CD14-positive monocyte (primary cell): ENCODE data around the gene CSK. TPM values are rescaled to one million over a fixed set of nuclear protein-coding genes. Genes with fewer than 3 reads are reported as not detected.

ENCODE experiments used
- DNase-seq, 3 donors: peaks; one replicate each; pipeline ENCODE4 v3.0.0-alpha.2; 2011 to 2022
- H2AFZ ChIP-seq: 2 replicates; pipeline ENCODE4 v1.6.0; 2012; ENCODE audit warnings: mild to moderate bottlenecking, low read depth, low read length, inconsistent platforms; ENCODE audit not compliant: insufficient read depth, poor library complexity, severe bottlenecking
- H3K27ac ChIP-seq, 2 donors: 1 replicate in 1 of 2; 2 replicates in 1 of 2; pipeline ENCODE4 v1.5.1; 2012 to 2013; ENCODE audit warnings: low read length in 2 of 2, control low read depth in 1 of 2, inconsistent platforms in 1 of 2, low read depth in 1 of 2, mild to moderate bottlenecking in 1 of 2
- H3K27me3 ChIP-seq, 2 donors: one replicate each; pipeline versions ENCODE4 v1.6.0 to v1.6.1; 2011 to 2013; ENCODE audit warnings: low read length in 2 of 2; ENCODE audit not compliant: control insufficient read depth in 2 of 2, insufficient read depth in 2 of 2
- H3K36me3 ChIP-seq, 2 donors: replicated peaks in 1 of 2; 1 replicate in 1 of 2; 2 replicates in 1 of 2; pipeline versions ENCODE4 v1.5.1 to v1.6.1; 2012 to 2013; ENCODE audit warnings: low read length in 2 of 2, control low read depth in 1 of 2, inconsistent platforms in 1 of 2, mild to moderate bottlenecking in 1 of 2; ENCODE audit not compliant: insufficient read depth in 2 of 2, control insufficient read depth in 1 of 2
- H3K4me1 ChIP-seq, 2 donors: 1 replicate in 1 of 2; 2 replicates in 1 of 2; pipeline versions ENCODE4 v1.5.1 to v1.6.1; 2012 to 2013; ENCODE audit warnings: low read length in 2 of 2, control low read depth in 1 of 2, inconsistent platforms in 1 of 2, mild to moderate bottlenecking in 1 of 2, moderate library complexity in 1 of 2; ENCODE audit not compliant: insufficient read depth in 2 of 2, control insufficient read depth in 1 of 2
- H3K4me2 ChIP-seq: replicated peaks from 2 replicates; pipeline ENCODE3; 2012; ENCODE audit warnings: low read length, moderate library complexity, mild to moderate bottlenecking; ENCODE audit not compliant: poor library complexity, severe bottlenecking; ENCODE audit errors: extremely low read depth
- H3K4me3 ChIP-seq, 3 experiments: fragments of 200-600 bp in 1 of 3; sonication (generic) in 1 of 3; replicated peaks in 1 of 3; 1 replicate in 2 of 3; 2 replicates in 1 of 3; pipeline ENCODE4 v1.5.1; 2011 to 2013; ENCODE audit warnings: low read length in 3 of 3, mild to moderate bottlenecking in 3 of 3, control low read depth in 2 of 3, low read depth in 2 of 3, inconsistent platforms in 1 of 3, moderate library complexity in 1 of 3
- H3K79me2 ChIP-seq: 2 replicates; pipeline ENCODE4 v1.6.0; 2012; ENCODE audit warnings: mild to moderate bottlenecking, control low read depth, inconsistent platforms, low read length, moderate library complexity; ENCODE audit not compliant: insufficient read depth
- H3K9ac ChIP-seq: 2 replicates; pipeline ENCODE4 v1.6.0; 2017; ENCODE audit warnings: low read length, mild to moderate bottlenecking; ENCODE audit not compliant: insufficient read depth, poor library complexity, severe bottlenecking
- H3K9me3 ChIP-seq, 2 donors: replicated peaks in 1 of 2; 1 replicate in 1 of 2; 2 replicates in 1 of 2; pipeline versions ENCODE4 v1.5.1 to v1.6.1; 2012 to 2013; ENCODE audit warnings: low read length in 2 of 2, control low read depth in 1 of 2; ENCODE audit not compliant: control insufficient read depth in 1 of 2, insufficient read depth in 1 of 2
- H4K20me1 ChIP-seq: 2 replicates; pipeline ENCODE4 v1.6.0; 2012; ENCODE audit warnings: mild to moderate bottlenecking, low read length, control low read depth, moderate library complexity; ENCODE audit not compliant: insufficient read depth
- H3K27ac Mint-ChIP-seq, 7 donors: one replicate each; pipeline ENCODE4 v1.8.0; 2020; ENCODE audit warnings: mild to moderate bottlenecking in 7 of 7, mixed read lengths in 7 of 7, moderate library complexity in 6 of 7, inconsistent platforms in 2 of 7
- H3K27me3 Mint-ChIP-seq, 3 donors: one replicate each; pipeline ENCODE4 v1.8.0; 2021 to 2022; ENCODE audit warnings: low read depth in 3 of 3, mild to moderate bottlenecking in 3 of 3, mixed read lengths in 3 of 3, moderate library complexity in 3 of 3, inconsistent platforms in 1 of 3
- H3K36me3 Mint-ChIP-seq, 2 donors: one replicate each; pipeline ENCODE4 v1.8.0; 2020; ENCODE audit warnings: mixed read lengths in 2 of 2, inconsistent platforms in 1 of 2, mild to moderate bottlenecking in 1 of 2
- H3K4me1 Mint-ChIP-seq: one replicate; pipeline ENCODE4 v1.8.0; 2020; ENCODE audit warnings: mild to moderate bottlenecking, mixed read lengths
- H3K4me3 Mint-ChIP-seq, 2 donors: one replicate each; pipeline ENCODE4 v1.8.0; 2020; ENCODE audit warnings: mild to moderate bottlenecking in 2 of 2, mixed read lengths in 2 of 2, moderate library complexity in 1 of 2
- H3K9me3 Mint-ChIP-seq, 7 donors: one replicate each; pipeline ENCODE4 v1.8.0; 2020 to 2022; ENCODE audit warnings: mixed read lengths in 7 of 7, mild to moderate bottlenecking in 6 of 7, moderate library complexity in 6 of 7, inconsistent platforms in 2 of 7
- WGBS: methylation state at CpG from one replicate; pipeline ENCODE4 v1.1.5; 2013; ENCODE audit warnings: missing lambda C conversion rate; ENCODE audit not compliant: insufficient coverage; 5-methylcytosine and 5-hydroxymethylcytosine counted together
- intact Hi-C, 2 donors: fragments of 100-400 bp; cut with micrococcal nuclease; formaldehyde crosslinking; loops; one replicate each; pipeline versions ENCODE4 v1.15.0 to v1.15.1; 2023
- polyA plus RNA-seq, 3 donors: library from polyadenylated mRNA; depleted of rRNA in 1 of 3; unstranded in 2 of 3; stranded (reverse) in 1 of 3; fragments of 300-500 nt in 2 of 3; fragments of >200 nt in 1 of 3; fragmentation: Illumina TruSeq in 2 of 3; gene quantifications; 1 replicate in 2 of 3; 2 replicates in 1 of 3; pipeline ENCODE4 v1.2.3, GENCODE V29; 2012 to 2021
- TF ChIP-seq, protein P1 (sequence below): fragments of 200-600 bp; IDR thresholded peaks from one replicate; pipeline ENCODE4 v1.8.0; 2022; ENCODE audit warnings: antibody characterized with exemption, mild to moderate bottlenecking

The CSK gene
- polyA plus RNA-seq, 3 donors = 79.0 to 426 (median 106) TPM

DNA sequence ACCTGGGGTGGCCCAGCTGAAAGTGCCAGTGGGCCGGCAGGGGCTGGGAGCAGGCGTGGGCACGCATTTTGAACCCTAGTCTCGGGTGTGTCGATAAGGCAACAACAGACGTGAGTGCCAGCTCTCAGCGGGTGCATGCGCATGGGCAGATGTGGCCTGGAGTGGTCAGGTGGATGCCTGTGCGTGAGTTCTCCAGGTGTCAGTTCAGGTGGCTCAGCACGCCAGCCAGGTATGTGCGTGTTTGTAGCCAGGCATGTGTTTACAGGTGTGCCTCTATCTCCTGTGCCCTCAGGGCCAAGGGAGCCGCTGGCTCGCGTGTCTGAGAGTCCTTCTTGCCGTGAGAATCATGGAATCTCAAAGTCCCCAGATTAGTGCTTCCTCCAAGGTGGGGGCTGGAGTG lies 18.5 kb upstream of the CSK start:
- Histone ChIP-seq H3K4me2 (no peak overlapping the region), H3K27ac (no peak overlapping the region), H3K27me3 (no peaks in the 10 kb centered on the region), H3K9me3 (no peaks in the 10 kb centered on the region), H4K20me1 (no peaks in the 10 kb centered on the region), H3K4me1 (no peaks in the 10 kb centered on the region), H3K9ac (peak overlapping the region; percentile 8), H3K79me2 (no peaks in the 10 kb centered on the region), H2AFZ (no peak overlapping the region), H3K4me3 (no peak overlapping the region), H3K36me3 (no peaks in the 10 kb centered on the region)
- H3K36me3 Mint-ChIP-seq = no peaks in the 10 kb centered on the region
- H3K4me3 Mint-ChIP-seq = no peak overlapping the region
- H3K4me1 Mint-ChIP-seq = no peaks in the 10 kb centered on the region
- no peaks in the 10 kb centered on the region for H3K9me3 Mint-ChIP-seq
- H3K27me3 Mint-ChIP-seq = peaks cover 6 to 16% (median 8%) of the 10 kb centered on the region in 3 donors
- no peak for DNase-seq
- intact Hi-C loops = loop anchor here in 1 of 2 donors (10.0 kb wide), 1 partner anchor 389 kb away; no protein-coding TSS in a partner anchor
- WGBS = 95% methylated on average over 15 of the region's 15 CpGs
- no peak overlapping the region for H3K27ac Mint-ChIP-seq
- TF ChIP-seq, protein P1, sequence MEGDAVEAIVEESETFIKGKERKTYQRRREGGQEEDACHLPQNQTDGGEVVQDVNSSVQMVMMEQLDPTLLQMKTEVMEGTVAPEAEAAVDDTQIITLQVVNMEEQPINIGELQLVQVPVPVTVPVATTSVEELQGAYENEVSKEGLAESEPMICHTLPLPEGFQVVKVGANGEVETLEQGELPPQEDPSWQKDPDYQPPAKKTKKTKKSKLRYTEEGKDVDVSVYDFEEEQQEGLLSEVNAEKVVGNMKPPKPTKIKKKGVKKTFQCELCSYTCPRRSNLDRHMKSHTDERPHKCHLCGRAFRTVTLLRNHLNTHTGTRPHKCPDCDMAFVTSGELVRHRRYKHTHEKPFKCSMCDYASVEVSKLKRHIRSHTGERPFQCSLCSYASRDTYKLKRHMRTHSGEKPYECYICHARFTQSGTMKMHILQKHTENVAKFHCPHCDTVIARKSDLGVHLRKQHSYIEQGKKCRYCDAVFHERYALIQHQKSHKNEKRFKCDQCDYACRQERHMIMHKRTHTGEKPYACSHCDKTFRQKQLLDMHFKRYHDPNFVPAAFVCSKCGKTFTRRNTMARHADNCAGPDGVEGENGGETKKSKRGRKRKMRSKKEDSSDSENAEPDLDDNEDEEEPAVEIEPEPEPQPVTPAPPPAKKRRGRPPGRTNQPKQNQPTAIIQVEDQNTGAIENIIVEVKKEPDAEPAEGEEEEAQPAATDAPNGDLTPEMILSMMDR = no peak

DNA sequence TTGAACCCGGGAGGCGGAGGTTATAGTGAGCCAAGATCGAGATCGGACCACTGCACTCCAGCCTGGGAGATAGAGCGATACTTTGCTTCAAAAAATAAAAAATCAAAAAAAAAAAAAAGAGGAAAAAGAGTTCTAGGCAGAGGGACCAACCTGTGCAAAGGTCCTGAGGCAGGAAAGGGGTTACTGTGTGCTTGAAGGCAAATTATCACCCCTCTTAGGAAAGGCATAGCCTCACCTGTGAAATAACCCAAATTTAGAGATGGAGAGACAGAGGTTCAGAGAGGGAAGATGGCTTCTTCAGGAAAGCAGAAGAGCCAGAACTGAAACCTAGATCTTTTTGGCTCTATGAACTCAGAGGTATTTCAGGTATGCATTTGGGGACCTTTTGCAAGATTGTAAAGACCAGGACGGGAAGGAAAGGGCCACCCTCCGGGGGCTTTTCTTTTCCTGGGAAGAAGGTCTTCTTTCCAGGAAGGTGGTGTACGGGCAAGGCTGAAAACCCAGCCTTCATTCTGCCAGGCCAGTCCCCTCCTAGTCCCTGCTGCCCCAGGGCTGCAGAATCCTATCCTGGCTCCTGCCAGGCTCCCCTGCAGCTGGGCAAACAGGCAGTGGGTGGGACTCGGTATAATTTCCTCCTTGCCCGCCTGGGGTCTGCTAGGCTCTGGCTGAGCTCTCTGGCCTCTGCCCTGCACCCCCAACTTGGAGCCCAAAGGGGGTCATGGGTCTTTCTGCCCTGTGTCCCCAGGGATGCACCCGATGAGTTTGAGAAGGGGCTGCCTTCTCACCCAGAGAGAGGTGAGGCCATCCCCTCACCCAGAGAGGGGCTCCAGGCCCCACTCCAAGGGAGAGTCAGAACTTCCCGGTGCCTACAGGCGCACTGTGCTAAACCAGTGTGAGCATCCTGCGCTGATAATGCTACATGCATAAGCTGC lies 14.4 kb upstream of the CSK start:
- peaks cover 6 to 18% (median 14%) of the 10 kb centered on the region in 3 donors for H3K27me3 Mint-ChIP-seq
- no peak overlapping the region for H2AFZ ChIP-seq
- no peaks in the 10 kb centered on the region for H3K9me3 ChIP-seq
- H3K27me3 ChIP-seq = peaks cover 0 to 3% of the 10 kb centered on the region in 2 donors
- no peak overlapping the region for H3K27ac ChIP-seq
- H3K36me3 ChIP-seq = no peaks in the 10 kb centered on the region
- no peak overlapping the region for H3K4me3 Mint-ChIP-seq
- H3K79me2 ChIP-seq = no peaks in the 10 kb centered on the region
- intact Hi-C loops = loop anchor here (2.0 to 10.0 kb wide), 3 partner anchors 25 to 395 kb away; no protein-coding TSS in a partner anchor
- H3K9me3 Mint-ChIP-seq = no peaks in the 10 kb centered on the region
- no peak overlapping the region for H3K4me3 ChIP-seq
- no peak for DNase-seq
- peaks cover 13% of the 10 kb centered on the region for H3K4me1 Mint-ChIP-seq
- no peaks in the 10 kb centered on the region for H3K36me3 Mint-ChIP-seq
- H4K20me1 ChIP-seq = no peaks in the 10 kb centered on the region
- H3K27ac Mint-ChIP-seq = no peak overlapping the region
- TF ChIP-seq, protein P1 = no peak
- 95% methylated on average over 10 of the region's 14 CpGs for WGBS
- no peak overlapping the region for H3K4me2 ChIP-seq
- H3K4me1 ChIP-seq = peaks cover 6 to 13% of the 10 kb centered on the region in 2 donors
- H3K9ac ChIP-seq = no peak overlapping the region
